IMR-90 (cell line): ENCODE results near the gene GLRX3. TPM values are rescaled to one million over a fixed set of nuclear protein-coding genes. Genes with fewer than 3 reads are reported as not detected.

ENCODE experiments used
- ATAC-seq: fragments of 200-7000 bp; cut with Tn5 transposase; 2 replicates; pipeline ENCODE4 v1.9.1; 2020; ENCODE audit warnings: low read depth, mild to moderate bottlenecking, moderate library complexity
- BruUV-seq: library from RNA; stranded (reverse); fragments of 400-500 nt; replicated peaks from 2 replicates; lab custom pipeline; 2021; lab: Mats Ljungman, UMichigan
- CTCF ChIA-PET: fragments of 300-600 bp; formaldehyde crosslinking; extraction: SDS; loops from one replicate; lab custom pipeline; 2021; ENCODE audit warnings: antibody characterized with exemption; lab: Yijun Ruan, JAX
- POLR2A ChIA-PET: fragments of 300-600 bp; sonication (Branson Sonifier 250); formaldehyde crosslinking; loops from one replicate; lab custom pipeline; 2022; ENCODE audit warnings: antibody characterized with exemption; ENCODE audit not compliant: unreplicated experiment; lab: Charles Lee
- DNase-seq: peaks from one replicate; pipeline ENCODE4 v3.0.0; 2013
- H2AFZ ChIP-seq: replicated peaks from 2 replicates; pipeline ENCODE3; 2013; ENCODE audit warnings: low read length, mild to moderate bottlenecking; ENCODE audit not compliant: poor library complexity
- H2AK5ac ChIP-seq: 2 replicates; pipeline ENCODE4 v1.6.1; 2013; ENCODE audit warnings: low read depth, low read length, inconsistent platforms
- H2AK9ac ChIP-seq: replicated peaks from 2 replicates; pipeline ENCODE3; 2013; ENCODE audit warnings: mild to moderate bottlenecking, low read depth, low read length, moderate library complexity; ENCODE audit not compliant: poor library complexity
- H2BK120ac ChIP-seq: 2 replicates; pipeline ENCODE4 v1.6.1; 2013; ENCODE audit warnings: low read depth, low read length, inconsistent platforms
- H2BK15ac ChIP-seq: 3 replicates; pipeline ENCODE4 v1.6.1; 2013; ENCODE audit warnings: low read depth, low read length, inconsistent platforms
- H2BK20ac ChIP-seq: 2 replicates; pipeline ENCODE4 v1.6.1; 2013; ENCODE audit warnings: low read depth, mild to moderate bottlenecking, inconsistent platforms, low read length, moderate library complexity
- H2BK5ac ChIP-seq: 2 replicates; pipeline ENCODE4 v1.6.1; 2013; ENCODE audit warnings: mild to moderate bottlenecking, low read depth, low read length, inconsistent platforms; ENCODE audit not compliant: poor library complexity, severe bottlenecking
- H3K14ac ChIP-seq: replicated peaks from 2 replicates; pipeline ENCODE4 v1.6.1; 2013; ENCODE audit warnings: low read depth, low read length, inconsistent platforms
- H3K18ac ChIP-seq: 2 replicates; pipeline ENCODE4 v1.6.1; 2013; ENCODE audit warnings: low read depth, low read length, control low read depth
- H3K23ac ChIP-seq: 2 replicates; pipeline ENCODE4 v1.6.1; 2013; ENCODE audit warnings: low read depth, low read length, inconsistent platforms
- H3K27ac ChIP-seq: 2 replicates; pipeline ENCODE4 v1.5.1; 2013; ENCODE audit warnings: mild to moderate bottlenecking, control low read depth, low read length; ENCODE audit not compliant: insufficient read depth
- H3K27me3 ChIP-seq: 2 replicates; pipeline ENCODE4 v1.6.1; 2013; ENCODE audit warnings: low read length; ENCODE audit not compliant: control insufficient read depth, insufficient read depth
- H3K36me3 ChIP-seq: 2 replicates; pipeline ENCODE4 v1.6.1; 2013; ENCODE audit warnings: low read length, mixed read lengths; ENCODE audit not compliant: control insufficient read depth, insufficient read depth
- H3K4ac ChIP-seq: 2 replicates; pipeline ENCODE4 v1.6.1; 2013; ENCODE audit warnings: low read depth, low read length, inconsistent platforms
- H3K4me1 ChIP-seq: 2 replicates; pipeline ENCODE4 v1.6.1; 2013; ENCODE audit warnings: low read length, mixed read lengths; ENCODE audit not compliant: control insufficient read depth, insufficient read depth
- H3K4me2 ChIP-seq: 2 replicates; pipeline ENCODE4 v1.6.1; 2013; ENCODE audit warnings: low read depth, mild to moderate bottlenecking, control low read depth, low read length, moderate library complexity
- H3K4me3 ChIP-seq: 2 replicates; pipeline ENCODE4 v1.5.1; 2013; ENCODE audit warnings: low read depth, mild to moderate bottlenecking, control low read depth, low read length, moderate library complexity; ENCODE audit not compliant: insufficient read depth
- H3K56ac ChIP-seq: 2 replicates; pipeline ENCODE4 v1.6.1; 2013; ENCODE audit warnings: low read length, inconsistent platforms; ENCODE audit not compliant: insufficient read depth; ENCODE audit errors: extremely low read depth
- H3K79me1 ChIP-seq, 2 experiments: 2 replicates each; pipeline ENCODE4 v1.6.1; 2013; ENCODE audit warnings: low read length in 2 of 2, inconsistent platforms in 1 of 2, low read depth in 1 of 2
- H3K9ac ChIP-seq: 2 replicates; pipeline ENCODE4 v1.6.1; 2013; ENCODE audit warnings: low read depth, low read length, control low read depth
- H3K9me1 ChIP-seq: 2 replicates; pipeline ENCODE4 v1.6.1; 2013; ENCODE audit warnings: low read length, inconsistent platforms; ENCODE audit not compliant: insufficient read depth
- H3K9me3 ChIP-seq: 2 replicates; pipeline ENCODE4 v1.6.1; 2013; ENCODE audit warnings: low read length; ENCODE audit not compliant: control insufficient read depth, insufficient read depth
- H4K20me1 ChIP-seq: 2 replicates; pipeline ENCODE4 v1.6.1; 2013; ENCODE audit warnings: low read length, inconsistent platforms; ENCODE audit not compliant: insufficient read depth
- H4K5ac ChIP-seq: 2 replicates; pipeline ENCODE4 v1.6.1; 2013; ENCODE audit warnings: mild to moderate bottlenecking, low read depth, low read length, control low read depth
- H4K8ac ChIP-seq, 2 experiments: 2 replicates each; pipeline ENCODE4 v1.6.1; 2013; ENCODE audit warnings: low read depth in 2 of 2, low read length in 2 of 2, control low read depth in 1 of 2, inconsistent platforms in 1 of 2
- H4K91ac ChIP-seq: 2 replicates; pipeline ENCODE4 v1.6.1; 2013; ENCODE audit warnings: low read depth, low read length, inconsistent platforms; ENCODE audit not compliant: insufficient read depth
- BHLHE40 ChIP-seq: fragments of 150-350 bp; IDR thresholded peaks from 2 replicates; pipeline ENCODE4 v1.6.1; 2016; ENCODE audit warnings: mild to moderate bottlenecking, low read depth, low read length
- CEBPB ChIP-seq: IDR thresholded peaks from 2 replicates; pipeline ENCODE4 v1.6.1; 2012; ENCODE audit warnings: low read depth, low read length, improper control_type of control experiment
- CHD1 ChIP-seq: IDR thresholded peaks from 2 replicates; pipeline ENCODE4 v1.6.1; 2012; ENCODE audit warnings: low read depth, low read length, improper control_type of control experiment
- FOS ChIP-seq: fragments of 150-350 bp; IDR thresholded peaks from 2 replicates; pipeline ENCODE4 v1.6.1; 2016; ENCODE audit warnings: low read depth, low read length
- MAFK ChIP-seq: IDR thresholded peaks from 2 replicates; pipeline ENCODE4 v1.6.1; 2012; ENCODE audit warnings: low read depth, low read length, improper control_type of control experiment
- MAZ ChIP-seq: IDR thresholded peaks from 2 replicates; pipeline ENCODE4 v1.6.1; 2012; ENCODE audit warnings: low read depth, mild to moderate bottlenecking, low read length, improper control_type of control experiment, moderate library complexity, borderline replicate concordance
- MXI1 ChIP-seq: IDR thresholded peaks from 2 replicates; pipeline ENCODE4 v1.6.1; 2012; ENCODE audit warnings: low read depth, mild to moderate bottlenecking, low read length, moderate library complexity, borderline replicate concordance
- NFE2L2 ChIP-seq: fragments of 150-350 bp; IDR thresholded peaks from 2 replicates; pipeline ENCODE4 v1.6.1; 2016; ENCODE audit warnings: low read depth, mild to moderate bottlenecking, low read length
- POLR2A ChIP-seq: IDR thresholded peaks from 2 replicates; pipeline ENCODE4 v1.6.1; 2012; ENCODE audit warnings: mild to moderate bottlenecking, low read depth, low read length
- RAD21 ChIP-seq: IDR thresholded peaks from 2 replicates; pipeline ENCODE4 v1.6.1; 2012; ENCODE audit warnings: low read length, improper control_type of control experiment
- RCOR1 ChIP-seq: IDR thresholded peaks from 2 replicates; pipeline ENCODE4 v1.6.1; 2012; ENCODE audit warnings: mild to moderate bottlenecking, low read length, improper control_type of control experiment; ENCODE audit not compliant: insufficient replicate concordance
- RFX5 ChIP-seq: IDR thresholded peaks from 2 replicates; pipeline ENCODE4 v1.8.0; 2012; ENCODE audit warnings: low read depth, mild to moderate bottlenecking, low read length, moderate library complexity
- SMC3 ChIP-seq: fragments of 150-350 bp; IDR thresholded peaks from 2 replicates; pipeline ENCODE4 v1.6.1; 2016; ENCODE audit warnings: low read depth, mild to moderate bottlenecking, antibody characterized with exemption, low read length, moderate library complexity
- WGBS, 2 experiments: methylation state at CpG; one replicate each; pipeline versions ENCODE4 v1.1.5 to v1.1.7; 2013; ENCODE audit warnings: missing lambda C conversion rate in 2 of 2; ENCODE audit not compliant: insufficient read length in 1 of 2; ENCODE audit errors: extremely low coverage in 2 of 2; 5-methylcytosine and 5-hydroxymethylcytosine counted together
- dilution Hi-C: fragments of 300-500 bp; cut with HindIII; formaldehyde crosslinking; loops from one replicate; pipeline ENCODE4 v1.14.3; 2018; ENCODE audit warnings: low sequenced_read_pairs; ENCODE audit not compliant: unreplicated experiment
- in situ Hi-C: fragments of 300-500 bp; cut with MboI; formaldehyde crosslinking; loops from 3 replicates; pipeline ENCODE4 v1.14.3; 2019; ENCODE audit warnings: low sequenced_read_pairs, inconsistent platforms, mixed read lengths
- intact Hi-C: fragments of 100-400 bp; cut with micrococcal nuclease; formaldehyde crosslinking; loops from 2 replicates; pipeline ENCODE4 v1.10.0; 2022
- polyA plus RNA-seq, 3 experiments: library from polyadenylated mRNA; depleted of rRNA; stranded (reverse); fragments of >200 nt; gene quantifications; 2 replicates each; pipeline ENCODE4 v1.2.3, GENCODE V29; 2012; ENCODE audit warnings: low replicate concordance in 1 of 3
- total RNA-seq: library from RNA; depleted of rRNA; stranded (reverse); fragments of >200 nt; gene quantifications from 2 replicates; pipeline ENCODE4 v1.2.3, GENCODE V29; 2012
- TF ChIP-seq, protein P1 (sequence below): fragments of 150-350 bp; IDR thresholded peaks from 2 replicates; pipeline ENCODE4 v1.6.1; 2016; ENCODE audit warnings: low read depth, mild to moderate bottlenecking, low read length, moderate library complexity, borderline replicate concordance
- TF ChIP-seq, protein P2 (sequence below): conservative IDR thresholded peaks from 2 replicates; pipeline ENCODE4 v1.5.1; 2012; ENCODE audit warnings: mild to moderate bottlenecking, low read depth, low read length, improper control_type of control experiment
- TF ChIP-seq, protein P3 (sequence below): fragments of 150-350 bp; IDR thresholded peaks from 2 replicates; pipeline ENCODE4 v1.6.1; 2017; ENCODE audit warnings: mild to moderate bottlenecking, antibody characterized with exemption, low read length, low read depth

Gene GLRX3
- total and polyA plus RNA-seq, 2 of the 4 experiments (the other 2 are of a cell fraction) = 78.7 to 81.7 TPM

DNA sequence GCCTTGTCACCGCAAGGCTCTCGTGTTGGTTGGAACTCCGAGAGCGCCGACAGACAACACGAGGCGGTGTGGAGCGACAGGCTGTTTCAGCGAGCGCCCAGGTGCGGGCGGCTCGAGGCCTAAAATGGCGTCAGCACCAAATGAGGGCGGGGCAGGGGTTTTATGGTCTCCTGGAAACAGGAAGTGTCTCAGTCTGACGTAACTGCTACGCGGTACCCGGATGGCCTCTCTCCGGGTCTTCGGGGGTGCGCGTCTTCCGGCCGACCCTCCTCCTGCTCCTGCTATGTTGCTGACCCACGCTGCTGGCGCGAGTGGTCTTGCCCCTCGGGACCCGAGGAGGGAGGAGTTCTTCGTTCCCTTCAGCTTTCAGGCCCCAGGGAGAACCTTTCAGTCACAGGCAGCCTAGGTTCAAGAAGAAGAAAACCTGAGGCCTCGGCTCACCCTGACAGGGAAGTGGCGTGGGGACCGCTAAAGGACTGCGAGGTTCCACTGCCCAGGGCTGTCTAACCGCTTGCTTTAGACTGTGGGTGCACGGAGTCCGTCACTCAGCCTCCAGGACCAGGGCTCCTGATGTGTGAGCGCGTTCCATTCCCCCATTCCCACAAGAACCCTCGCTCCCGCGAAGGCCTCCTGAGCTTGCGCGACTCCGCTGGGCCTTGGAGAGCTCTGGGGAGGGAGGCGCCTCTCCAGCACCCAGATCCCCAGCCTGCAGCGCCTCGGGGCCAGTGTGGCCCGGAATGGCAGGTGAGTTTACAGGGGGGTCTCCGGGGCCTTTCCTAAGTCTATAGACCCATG, 77.3 kb downstream of the GLRX3 start:
- Histone ChIP-seq H3K18ac (no peak overlapping the region), H3K14ac (no peak overlapping the region), H4K20me1 (no peaks in the 10 kb centered on the region), H3K4me1 (no peaks in the 10 kb centered on the region), H4K91ac (no peak overlapping the region), H4K5ac (no peak overlapping the region), H2BK120ac (no peak overlapping the region), H2BK20ac (no peak overlapping the region), H3K9me3 (peaks cover 7% of the 10 kb centered on the region; the same call in 1 of the 2 replicates), H3K4ac (no peak overlapping the region), H3K4me2 (no peak overlapping the region), H3K9ac (no peak overlapping the region), H3K27me3 (no peaks in the 10 kb centered on the region), H3K23ac (no peak overlapping the region), H2AK9ac (no peak overlapping the region), H2BK5ac (no peak overlapping the region), H2AK5ac (no peak overlapping the region), H3K27ac (no peak overlapping the region), H4K8ac (no peak overlapping the region), H3K9me1 (no peaks in the 10 kb centered on the region), H3K4me3 (no peak overlapping the region), H2AFZ (no peak overlapping the region), H3K36me3 (no peaks in the 10 kb centered on the region), H3K56ac (no peak overlapping the region), H2BK15ac (no peak overlapping the region), H3K79me1 (no peaks in the 10 kb centered on the region)
- ATAC-seq (no peak), DNase-seq (no peak)
- dilution Hi-C loops = no loop called here
- intact Hi-C loops = no loop called here
- no peak for TF ChIP-seq BHLHE40
- TF ChIP-seq, protein P1, sequence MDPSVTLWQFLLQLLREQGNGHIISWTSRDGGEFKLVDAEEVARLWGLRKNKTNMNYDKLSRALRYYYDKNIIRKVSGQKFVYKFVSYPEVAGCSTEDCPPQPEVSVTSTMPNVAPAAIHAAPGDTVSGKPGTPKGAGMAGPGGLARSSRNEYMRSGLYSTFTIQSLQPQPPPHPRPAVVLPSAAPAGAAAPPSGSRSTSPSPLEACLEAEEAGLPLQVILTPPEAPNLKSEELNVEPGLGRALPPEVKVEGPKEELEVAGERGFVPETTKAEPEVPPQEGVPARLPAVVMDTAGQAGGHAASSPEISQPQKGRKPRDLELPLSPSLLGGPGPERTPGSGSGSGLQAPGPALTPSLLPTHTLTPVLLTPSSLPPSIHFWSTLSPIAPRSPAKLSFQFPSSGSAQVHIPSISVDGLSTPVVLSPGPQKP = no peak
- no peak for TF ChIP-seq MAFK
- TF ChIP-seq CEBPB = no peak
- no peak for TF ChIP-seq SMC3
- TF ChIP-seq, protein P2, sequence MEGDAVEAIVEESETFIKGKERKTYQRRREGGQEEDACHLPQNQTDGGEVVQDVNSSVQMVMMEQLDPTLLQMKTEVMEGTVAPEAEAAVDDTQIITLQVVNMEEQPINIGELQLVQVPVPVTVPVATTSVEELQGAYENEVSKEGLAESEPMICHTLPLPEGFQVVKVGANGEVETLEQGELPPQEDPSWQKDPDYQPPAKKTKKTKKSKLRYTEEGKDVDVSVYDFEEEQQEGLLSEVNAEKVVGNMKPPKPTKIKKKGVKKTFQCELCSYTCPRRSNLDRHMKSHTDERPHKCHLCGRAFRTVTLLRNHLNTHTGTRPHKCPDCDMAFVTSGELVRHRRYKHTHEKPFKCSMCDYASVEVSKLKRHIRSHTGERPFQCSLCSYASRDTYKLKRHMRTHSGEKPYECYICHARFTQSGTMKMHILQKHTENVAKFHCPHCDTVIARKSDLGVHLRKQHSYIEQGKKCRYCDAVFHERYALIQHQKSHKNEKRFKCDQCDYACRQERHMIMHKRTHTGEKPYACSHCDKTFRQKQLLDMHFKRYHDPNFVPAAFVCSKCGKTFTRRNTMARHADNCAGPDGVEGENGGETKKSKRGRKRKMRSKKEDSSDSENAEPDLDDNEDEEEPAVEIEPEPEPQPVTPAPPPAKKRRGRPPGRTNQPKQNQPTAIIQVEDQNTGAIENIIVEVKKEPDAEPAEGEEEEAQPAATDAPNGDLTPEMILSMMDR = no peak
- TF ChIP-seq, protein P3, sequence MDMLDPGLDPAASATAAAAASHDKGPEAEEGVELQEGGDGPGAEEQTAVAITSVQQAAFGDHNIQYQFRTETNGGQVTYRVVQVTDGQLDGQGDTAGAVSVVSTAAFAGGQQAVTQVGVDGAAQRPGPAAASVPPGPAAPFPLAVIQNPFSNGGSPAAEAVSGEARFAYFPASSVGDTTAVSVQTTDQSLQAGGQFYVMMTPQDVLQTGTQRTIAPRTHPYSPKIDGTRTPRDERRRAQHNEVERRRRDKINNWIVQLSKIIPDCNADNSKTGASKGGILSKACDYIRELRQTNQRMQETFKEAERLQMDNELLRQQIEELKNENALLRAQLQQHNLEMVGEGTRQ = no peak
- no peak for TF ChIP-seq MAZ
- TF ChIP-seq RCOR1 = no peak
- TF ChIP-seq MXI1 = no peak
- no peak for TF ChIP-seq POLR2A
- TF ChIP-seq RAD21 = no peak
- TF ChIP-seq RFX5 = no peak
- TF ChIP-seq NFE2L2 = no peak
- TF ChIP-seq CHD1 = no peak
- no peak for TF ChIP-seq FOS
- CTCF ChIA-PET = no interaction called here
- BruUV-seq = no TSS peak
- 89% methylated on average over 8 of the region's 51 CpGs; no CpG with 5 or more reads in 1 of the 2 experiments for WGBS, 2 experiments
- in situ Hi-C loops = no loop called here
- POLR2A ChIA-PET = no interaction called here
